Progenitor cell of endocrine pancreas (in vitro differentiated cells): Measurements from ENCODE around the gene TFB1M. TPM values are rescaled to one million over a fixed set of nuclear protein-coding genes. Genes with fewer than 3 reads are reported as not detected.

Experiments
- DNase-seq: peaks from one replicate; pipeline ENCODE4 v3.0.0; 2021; ENCODE audit warnings: low spot score; ENCODE audit not compliant: unreplicated experiment
- H3K27ac Mint-ChIP-seq: 2 replicates; pipeline ENCODE4 v1.8.0; 2021; ENCODE audit warnings: mild to moderate bottlenecking, moderate library complexity, mixed read lengths
- H3K27me3 Mint-ChIP-seq: 2 replicates; pipeline ENCODE4 v1.8.0; 2021; ENCODE audit warnings: mixed read lengths
- H3K36me3 Mint-ChIP-seq: 2 replicates; pipeline ENCODE4 v1.8.0; 2022; ENCODE audit warnings: mixed read lengths; ENCODE audit not compliant: insufficient read depth
- H3K4me1 Mint-ChIP-seq: 2 replicates; pipeline ENCODE4 v1.8.0; 2021; ENCODE audit warnings: low read depth, mixed read lengths
- H3K4me3 Mint-ChIP-seq: 2 replicates; pipeline ENCODE4 v1.8.0; 2021; ENCODE audit warnings: low read depth, mild to moderate bottlenecking, moderate library complexity, mixed read lengths
- H3K9me3 Mint-ChIP-seq: 2 replicates; pipeline ENCODE4 v1.8.0; 2021; ENCODE audit warnings: low read depth, mixed read lengths
- CTCF ChIP-seq: fragments of 200-600 bp; sonication (generic); IDR thresholded peaks from one replicate; pipeline ENCODE4 v1.5.0; 2021; ENCODE audit warnings: antibody characterized with exemption, mild to moderate bottlenecking; ENCODE audit not compliant: unreplicated experiment
- total RNA-seq: library from RNA; stranded (reverse); gene quantifications from 2 replicates; pipeline ENCODE4 v1.2.1, GENCODE V29; 2021

The TFB1M gene
- total RNA-seq, 1 donor from 2014 or later, result 33.2 TPM

GRCh38 chr6:155276638-155277037, 37.6 kb downstream of the TFB1M start:
- no peaks in the 10 kb centered on the region for H3K9me3 Mint-ChIP-seq
- no peak for DNase-seq
- H3K27ac Mint-ChIP-seq, result peak overlapping the region; percentile 67
- peaks cover 10% of the 10 kb centered on the region for H3K36me3 Mint-ChIP-seq
- no peak overlapping the region for H3K4me3 Mint-ChIP-seq
- H3K27me3 Mint-ChIP-seq, result no peaks in the 10 kb centered on the region
- TF ChIP-seq CTCF, result no peak
- peaks cover 16% of the 10 kb centered on the region for H3K4me1 Mint-ChIP-seq

- peaks cover 16% of the 10 kb centered on the region for H3K4me1 Mint-ChIP-seq
- H3K27me3 Mint-ChIP-seq, result no peaks in the 10 kb centered on the region
- no peak for DNase-seq
- H3K4me3 Mint-ChIP-seq, result no peak overlapping the region
- peaks cover 10% of the 10 kb centered on the region for H3K36me3 Mint-ChIP-seq
- H3K9me3 Mint-ChIP-seq, result no peaks in the 10 kb centered on the region
- TF ChIP-seq CTCF, result no peak
- peak overlapping the region; percentile 33 for H3K27ac Mint-ChIP-seq
Observed at GRCh38 chr6:155275808-155276480, 38.3 kb downstream of the TFB1M start.

- H3K27ac Mint-ChIP-seq, result no peak overlapping the region
- H3K27me3 Mint-ChIP-seq, result no peaks in the 10 kb centered on the region
- no peaks in the 10 kb centered on the region for H3K9me3 Mint-ChIP-seq
- no peak for TF ChIP-seq CTCF
- H3K4me1 Mint-ChIP-seq, result peaks cover 24% of the 10 kb centered on the region
- no peak for DNase-seq
- H3K36me3 Mint-ChIP-seq, result peaks cover 10% of the 10 kb centered on the region
- no peak overlapping the region for H3K4me3 Mint-ChIP-seq
Observed at GRCh38 chr6:155274533-155274932, 39.8 kb downstream of the TFB1M start.

GRCh38 chr6:155274106-155274505, 40.2 kb downstream of the TFB1M start:
- peaks cover 24% of the 10 kb centered on the region for H3K4me1 Mint-ChIP-seq
- no peak for TF ChIP-seq CTCF
- no peak overlapping the region for H3K27ac Mint-ChIP-seq
- H3K9me3 Mint-ChIP-seq, result no peaks in the 10 kb centered on the region
- H3K36me3 Mint-ChIP-seq, result peaks cover 7% of the 10 kb centered on the region
- DNase-seq, result no peak
- H3K27me3 Mint-ChIP-seq, result no peaks in the 10 kb centered on the region
- no peak overlapping the region for H3K4me3 Mint-ChIP-seq

GRCh38 chr6:155273431-155273830, 40.9 kb downstream of the TFB1M start:
- Mint-ChIP-seq H3K9me3 (no peaks in the 10 kb centered on the region), H3K4me3 (no peak overlapping the region), H3K27ac (peak overlapping the region; percentile 93), H3K4me1 (peaks cover 24% of the 10 kb centered on the region), H3K36me3 (peaks cover 7% of the 10 kb centered on the region), H3K27me3 (no peaks in the 10 kb centered on the region)
- no peak for TF ChIP-seq CTCF
- DNase-seq, result no peak
